Cardiac septum (tissue), 1 donor: Measurements from ENCODE around the gene KCNK5. TPM values are rescaled to one million over a fixed set of nuclear protein-coding genes. Genes with fewer than 3 reads are reported as not detected.

Experiments
- DNase-seq: peaks from one replicate; pipeline ENCODE4 v3.0.0-alpha.2; 2020; ENCODE audit warnings: low spot score
- intact Hi-C: fragments of 100-400 bp; cut with DNase I; formaldehyde crosslinking; loops from one replicate; pipeline ENCODE4 v1.14.0; 2022
- total RNA-seq: library from RNA; stranded (reverse); fragmentation: NEBNext Ultra II Directional; extraction: Animal tissue kit (Norgen Biotek cat#: 25700); gene quantifications from one replicate; pipeline ENCODE4 v1.2.1, GENCODE V29; 2021
- donor health status: DM: no; HTN: no; CAD: no.

Gene KCNK5
- total RNA-seq, 1 donor from 2014 or later, result 0.19 TPM

- DNase-seq, result no peak
- intact Hi-C loops, result no loop called here
Observed at GRCh38 chr6:39156801-39157200, 72.5 kb downstream of the KCNK5 start.

- intact Hi-C loops, result no loop called here
- no peak for DNase-seq
Observed at GRCh38 chr6:39154705-39155104, 74.6 kb downstream of the KCNK5 start.

- intact Hi-C loops, result no loop called here
Observed at GRCh38 chr6:39153766-39154397, 75.4 kb downstream of the KCNK5 start.

GRCh38 chr6:39152262-39152661, 77.0 kb downstream of the KCNK5 start:
- intact Hi-C loops, result no loop called here
- DNase-seq, result no peak

More at GRCh38 chr6:39153766-39154397, 75.4 kb downstream of the KCNK5 start:
- no peak for DNase-seq

GRCh38 chr6:39151211-39151610, 78.1 kb downstream of the KCNK5 start:
- DNase-seq, result no peak
- intact Hi-C loops, result no loop called here

GRCh38 chr6:39144481-39145173, 84.6 kb downstream of the KCNK5 start:
- DNase-seq, result no peak
- intact Hi-C loops, result no loop called here

- intact Hi-C loops, result no loop called here
- no peak for DNase-seq
Observed at GRCh38 chr6:39143238-39143930, 85.9 kb downstream of the KCNK5 start.

- no peak for DNase-seq
- intact Hi-C loops, result no loop called here
Observed at GRCh38 chr6:39140556-39141167, 88.6 kb downstream of the KCNK5 start.

Other genes starting within 250 kb of the KCNK5 start
- gene GLP1R, start 180.7 kb downstream of the KCNK5 start, total RNA-seq, result 0.08 TPM
- gene SAYSD1, start 114.3 kb downstream of the KCNK5 start, total RNA-seq, result 6.7 TPM
- 0.38 TPM for gene KCNK17, start 84.9 kb upstream of the KCNK5 start, total RNA-seq
- gene KCNK16, start 93.2 kb upstream of the KCNK5 start, total RNA-seq, result not detected